ENCODE measurements around the gene GALNTL6. TPM values are rescaled to one million over a fixed set of nuclear protein-coding genes. Genes with fewer than 3 reads are reported as not detected.
"Not testable (repeated sequence)": the region's sequence is repeated elsewhere in the genome, so short reads cannot be mapped to it uniquely, and the experiment has no call there.

The GALNTL6 gene
- polyA plus RNA-seq, 5 donors = 0.06 to 0.13 (median 0.08) TPM

DNA sequence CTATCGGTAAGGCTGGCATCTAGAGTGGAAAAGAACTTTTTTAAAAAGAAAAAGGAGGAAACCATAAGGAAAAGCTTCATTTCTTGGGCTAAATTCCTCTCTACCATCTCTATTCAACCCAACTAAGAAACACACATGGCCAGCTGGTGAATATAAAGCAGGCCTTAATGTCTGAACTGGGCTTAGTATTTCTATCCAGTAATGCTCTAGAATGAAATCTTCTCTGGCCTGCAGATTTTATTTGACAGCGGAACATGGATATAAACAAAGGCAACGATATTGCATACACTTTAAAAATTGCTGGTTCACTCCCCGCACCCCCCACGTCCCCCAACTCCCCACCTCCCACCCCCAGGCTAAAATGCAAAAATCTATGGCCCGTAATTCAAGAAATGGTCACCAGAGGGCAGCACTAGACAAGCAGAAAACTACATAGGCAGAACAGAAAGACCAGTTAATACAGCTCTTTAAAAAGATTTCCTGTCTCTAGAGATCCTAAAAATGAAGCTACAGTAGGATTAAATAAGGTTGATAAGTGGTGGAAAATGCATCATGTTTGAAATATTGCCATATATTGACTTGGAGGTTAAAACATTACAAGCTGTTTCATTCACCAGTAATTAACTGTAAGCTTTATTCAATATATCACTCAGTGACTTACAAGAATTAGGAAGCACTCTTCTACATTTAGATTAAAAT is 1200.2 kb downstream of the GALNTL6 start:
- peak; percentile 24 to 34 for DNase-seq

DNA sequence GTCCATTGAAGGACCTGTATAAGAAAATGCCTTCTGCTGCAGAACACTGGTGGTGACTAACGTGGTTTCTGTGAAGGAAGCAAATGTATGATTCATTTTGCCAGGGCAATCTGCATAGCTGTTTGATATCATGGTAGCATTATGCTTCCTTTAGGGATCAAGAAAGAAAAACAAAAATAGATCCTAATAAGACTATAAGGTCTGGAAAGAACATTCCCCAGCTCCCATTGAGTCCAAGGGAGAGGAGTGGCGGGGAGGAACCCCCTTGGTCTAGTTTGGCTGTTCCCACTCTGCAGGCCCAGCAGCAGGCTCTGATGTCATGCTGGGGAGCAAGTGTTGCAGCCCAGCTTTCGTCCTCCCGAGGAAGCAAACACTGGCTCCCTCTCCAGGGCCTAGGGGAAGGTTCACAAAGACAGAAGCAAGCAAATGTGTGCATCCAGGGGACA is 1200.9 kb downstream of the GALNTL6 start:
- no peak for DNase-seq

DNA sequence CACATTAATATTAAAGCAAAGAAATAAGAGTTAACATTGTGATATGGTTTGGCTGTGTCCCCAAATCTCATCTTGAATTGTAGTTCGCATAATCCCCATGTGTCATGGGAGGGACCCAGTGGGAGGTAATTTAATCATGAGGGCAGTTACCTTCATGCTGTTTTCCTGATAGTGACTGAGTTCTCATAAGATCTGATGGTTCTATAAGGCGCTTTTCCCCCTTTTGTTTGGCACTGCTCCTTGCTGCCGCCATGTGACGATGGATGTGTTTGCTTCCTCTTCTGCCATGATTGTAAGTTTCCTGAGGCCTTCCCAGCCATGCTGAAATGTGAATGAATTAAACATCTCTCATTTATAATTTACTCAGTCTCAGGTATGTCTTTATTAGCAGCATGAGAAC is 1201.6 kb downstream of the GALNTL6 start:
- DNase-seq = no peak

DNA sequence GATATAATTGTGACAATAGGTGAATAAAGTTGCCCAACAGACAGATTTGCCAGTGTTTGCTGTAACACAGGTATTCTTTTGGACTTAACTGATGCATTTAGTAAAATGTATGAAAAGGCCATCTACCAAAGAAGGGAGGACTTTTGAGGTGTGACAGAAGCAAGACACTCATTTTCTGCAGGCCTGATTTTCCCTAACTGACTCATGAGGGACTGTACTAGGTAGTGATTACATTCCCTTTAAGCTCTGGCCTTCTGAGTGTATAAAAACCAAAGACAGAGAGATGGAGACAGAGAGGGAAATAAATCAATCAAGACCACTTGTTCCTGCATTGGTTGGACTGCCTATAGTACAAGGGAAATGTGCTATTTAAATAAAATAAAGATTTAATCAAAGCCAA is 1204.6 kb downstream of the GALNTL6 start:
- no peak for DNase-seq

DNA sequence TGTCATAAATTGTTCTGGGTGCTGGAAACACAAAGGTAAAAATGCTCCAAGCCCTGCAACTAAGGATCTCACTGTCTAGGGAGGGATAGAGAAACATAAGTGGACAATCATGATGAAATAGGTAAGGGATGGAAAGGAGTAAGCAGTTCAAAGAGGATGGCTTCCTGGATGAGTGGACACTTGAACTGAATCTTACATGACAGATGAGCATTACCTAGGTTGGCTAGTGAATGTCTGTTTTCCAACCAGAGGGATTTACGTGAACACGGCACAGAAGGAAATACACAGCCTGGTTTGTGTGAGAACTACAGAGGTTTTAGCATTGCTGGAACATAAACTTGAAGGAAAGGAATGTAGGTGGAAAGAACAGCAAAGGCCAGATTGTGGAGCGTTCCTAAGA is 1205.2 kb downstream of the GALNTL6 start:
- DNase-seq = no peak

DNA sequence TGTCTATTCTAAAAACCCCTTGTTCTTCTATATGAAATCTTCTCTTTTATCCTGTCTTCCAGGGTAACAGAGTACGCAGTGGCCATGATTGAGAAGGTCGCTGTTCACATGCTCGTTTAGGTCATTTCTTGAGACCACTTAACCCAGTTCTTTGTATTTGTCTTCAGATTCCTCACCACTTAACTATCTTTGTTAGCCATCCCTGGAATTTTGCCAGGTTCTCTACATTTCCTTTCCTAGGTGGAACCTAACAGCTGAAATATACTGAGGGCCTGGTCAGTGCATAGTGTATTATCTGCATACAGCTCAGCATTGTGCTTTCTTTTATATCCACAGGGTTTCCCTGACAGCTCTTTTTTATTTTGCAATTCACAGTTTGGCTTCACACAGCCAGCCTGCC is 1206.5 kb downstream of the GALNTL6 start:
- no peak for DNase-seq

DNA sequence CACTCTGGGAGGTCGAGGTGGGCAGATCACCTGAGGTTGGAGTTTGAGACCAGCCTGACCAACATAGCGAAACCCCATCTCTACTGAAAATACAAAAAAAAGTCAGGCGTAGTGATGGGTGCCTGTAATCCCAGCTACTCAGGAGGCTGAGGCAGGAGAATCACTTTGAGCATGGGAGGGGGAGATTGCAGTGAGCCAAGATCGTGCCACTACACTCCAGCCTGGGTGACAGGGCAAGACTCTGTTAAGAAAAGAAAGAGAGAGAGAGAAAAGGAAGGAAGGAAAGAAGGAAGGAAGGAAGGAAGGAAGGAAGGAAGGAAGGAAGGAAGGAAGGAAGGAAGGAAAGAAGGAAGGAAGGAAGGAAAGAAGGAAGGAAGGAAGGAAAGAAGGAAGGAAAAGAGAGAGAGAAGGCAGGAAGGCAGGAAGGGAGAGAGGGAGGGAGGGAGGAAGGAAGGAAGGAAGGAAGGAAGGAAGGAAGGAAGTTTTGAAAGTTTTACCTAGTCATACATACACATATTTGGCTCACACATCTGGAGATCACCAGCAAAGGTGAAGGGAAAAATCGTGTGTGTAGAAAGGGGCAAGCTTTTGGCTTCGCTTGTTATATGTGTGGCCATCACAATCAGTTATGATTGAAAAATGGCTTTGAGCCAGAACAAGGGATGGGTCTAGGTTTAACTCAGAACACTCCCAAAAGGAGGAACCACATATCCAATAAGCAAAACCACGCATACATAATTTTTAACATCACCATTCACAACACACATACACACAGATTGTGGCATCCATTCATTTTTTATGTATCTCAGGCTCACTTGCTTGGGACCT is 1208.8 kb downstream of the GALNTL6 start:
- not testable (repeated sequence) for DNase-seq

DNA sequence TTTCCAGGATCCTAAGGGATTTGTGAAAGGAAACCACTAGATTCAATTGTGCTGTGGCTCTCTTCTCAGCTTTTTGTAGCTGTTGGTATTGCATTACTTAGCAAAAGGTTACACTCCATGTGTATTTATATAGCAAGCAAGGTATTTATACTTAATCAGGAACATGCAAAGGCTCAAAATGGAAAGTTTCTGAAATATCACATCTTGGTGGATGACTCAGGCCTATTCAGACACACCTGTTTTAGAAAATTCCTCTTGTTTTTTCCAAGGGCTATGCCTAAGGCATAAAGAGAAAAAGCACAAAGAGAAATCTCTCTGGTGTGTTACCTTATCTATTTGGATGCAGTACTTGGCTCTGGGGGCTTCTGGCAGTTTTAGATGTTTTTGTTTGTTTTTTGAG is 1211.0 kb downstream of the GALNTL6 start:
- no peak for DNase-seq

DNA sequence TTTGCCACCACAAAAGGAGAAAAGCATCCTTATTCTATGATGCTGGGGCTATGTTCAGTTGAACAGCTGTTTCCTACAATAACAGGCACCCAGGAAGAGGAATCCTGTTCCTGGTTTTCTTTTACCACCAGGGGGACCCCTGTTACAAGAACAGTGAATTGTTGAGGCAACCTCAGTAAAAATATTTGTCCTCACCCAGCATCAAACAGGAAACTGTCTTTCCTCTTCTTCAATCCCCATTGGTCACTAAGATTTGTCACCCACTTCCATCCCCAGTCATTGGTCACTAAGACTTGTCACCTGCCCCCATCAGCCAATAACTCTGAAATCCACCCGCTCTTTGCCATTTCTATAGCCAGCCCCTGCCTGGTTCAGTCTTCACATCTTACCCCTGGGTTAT is 1211.9 kb downstream of the GALNTL6 start:
- DNase-seq = peak; percentile 28 to 42

DNA sequence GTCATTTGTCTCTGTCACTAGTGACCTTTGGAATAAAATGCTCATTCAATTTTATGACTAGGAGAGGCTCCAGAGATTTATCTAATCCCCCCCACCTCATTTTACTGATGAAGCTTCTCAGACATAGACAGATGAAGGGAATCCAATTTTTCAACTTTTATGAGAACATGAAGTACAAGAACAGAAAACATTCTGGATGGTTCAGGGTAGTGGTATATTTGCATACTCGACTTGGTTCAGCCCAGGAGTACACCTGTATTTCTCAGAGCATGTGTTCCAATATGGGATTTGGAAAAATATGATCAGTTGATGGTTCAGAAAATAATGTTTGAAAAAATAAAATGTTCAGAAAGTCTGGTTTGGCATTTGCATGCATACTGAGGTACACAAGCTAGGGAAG is 1224.0 kb downstream of the GALNTL6 start:
- DNase-seq = no peak

DNA sequence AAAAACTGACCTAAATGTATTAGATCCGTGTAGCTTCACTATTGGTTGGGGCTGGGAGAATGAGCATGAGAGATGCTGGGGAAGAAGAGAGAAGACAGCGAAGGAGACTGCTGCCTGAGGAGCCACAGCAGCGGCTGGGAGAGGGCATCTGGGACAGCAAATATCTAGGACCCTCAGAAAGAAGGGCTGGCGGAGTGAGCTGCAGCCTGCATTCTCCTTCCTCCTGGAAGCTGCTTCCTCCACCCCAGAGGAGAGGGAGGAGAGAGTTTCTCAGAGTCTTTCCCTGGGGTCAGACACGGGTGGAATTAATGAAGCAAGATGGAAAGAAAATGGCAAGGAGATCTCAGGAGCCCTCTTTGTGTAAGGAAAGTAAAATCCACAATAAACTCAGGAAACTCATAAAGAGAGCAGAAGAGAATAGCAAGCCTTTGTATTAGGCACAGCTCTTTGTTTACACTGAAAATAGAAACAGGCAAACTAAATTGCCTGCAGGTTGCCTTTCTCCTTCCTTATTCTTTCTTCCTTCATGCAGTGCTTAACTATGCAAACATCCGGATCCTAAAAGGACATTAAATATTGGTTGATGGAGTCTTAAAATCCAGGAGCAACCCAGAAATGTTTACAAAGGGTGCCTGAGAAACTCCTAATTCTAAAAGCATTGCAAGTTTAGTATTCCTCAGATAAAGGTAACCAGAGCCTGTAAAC is 1225.1 kb downstream of the GALNTL6 start:
- DNase-seq = no peak

DNA sequence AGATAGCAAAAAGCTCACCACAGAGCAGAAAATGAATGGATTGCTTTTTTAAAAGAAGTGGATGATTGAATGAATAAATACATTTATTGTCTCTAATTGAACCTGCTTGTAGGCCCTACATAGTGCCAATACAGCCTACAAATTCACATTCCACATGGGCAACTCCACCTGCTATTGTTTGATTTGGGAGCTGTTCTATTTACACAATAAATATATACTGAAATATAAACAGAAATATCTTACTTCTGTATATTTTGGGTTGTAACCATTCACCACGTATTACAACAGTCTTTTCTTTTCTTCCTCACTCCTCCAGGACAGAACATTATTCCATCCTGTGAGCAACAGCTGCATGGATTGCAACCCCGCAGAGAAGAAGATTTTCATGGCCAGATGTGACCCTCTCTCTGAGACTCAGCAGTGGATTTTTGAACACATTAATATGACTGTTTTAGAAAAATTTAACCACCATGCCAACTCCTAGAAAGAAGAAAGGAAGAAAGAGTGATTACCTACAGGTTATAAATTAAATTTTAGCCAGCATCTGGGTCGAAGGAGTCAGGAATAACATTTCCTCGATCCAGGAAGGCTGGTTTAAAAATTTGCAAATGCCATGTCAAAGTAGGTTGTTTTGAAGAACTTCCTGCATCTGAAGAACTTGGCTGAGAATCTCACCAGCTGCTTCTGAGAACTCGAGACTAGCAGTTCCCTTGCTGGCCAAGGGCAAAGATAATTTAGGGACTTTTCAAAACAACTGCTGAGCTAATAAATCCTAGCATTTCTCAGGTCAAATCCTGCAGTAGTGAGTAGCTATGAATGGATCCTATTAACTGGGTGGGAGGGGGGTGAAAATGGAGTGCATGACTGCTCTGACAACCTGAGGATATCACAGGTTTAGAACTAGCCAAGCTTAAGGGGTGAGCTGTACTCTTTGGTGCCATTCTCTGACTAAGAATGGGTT is 1226.7 kb downstream of the GALNTL6 start:
- DNase-seq = peak; percentile 26 to 36

DNA sequence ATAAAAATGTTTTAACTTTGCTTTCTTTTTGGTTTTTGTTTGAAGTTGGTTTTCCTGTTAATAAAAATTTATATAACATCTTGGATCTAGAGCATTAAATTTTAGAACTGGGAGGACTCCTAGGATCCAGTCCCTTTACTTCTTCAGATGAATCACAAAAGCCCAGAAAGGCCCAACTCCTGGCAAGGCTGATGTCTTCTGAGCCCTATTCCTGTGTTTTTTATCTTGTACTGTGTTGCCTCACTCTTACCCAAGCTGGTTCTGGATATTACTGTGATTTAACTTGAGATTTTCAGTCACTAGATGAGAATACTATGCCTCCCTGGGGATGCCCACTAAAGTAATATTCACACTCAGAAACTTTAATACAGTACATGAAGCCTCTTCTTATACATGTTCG is 1228.3 kb downstream of the GALNTL6 start:
- no peak for DNase-seq

DNA sequence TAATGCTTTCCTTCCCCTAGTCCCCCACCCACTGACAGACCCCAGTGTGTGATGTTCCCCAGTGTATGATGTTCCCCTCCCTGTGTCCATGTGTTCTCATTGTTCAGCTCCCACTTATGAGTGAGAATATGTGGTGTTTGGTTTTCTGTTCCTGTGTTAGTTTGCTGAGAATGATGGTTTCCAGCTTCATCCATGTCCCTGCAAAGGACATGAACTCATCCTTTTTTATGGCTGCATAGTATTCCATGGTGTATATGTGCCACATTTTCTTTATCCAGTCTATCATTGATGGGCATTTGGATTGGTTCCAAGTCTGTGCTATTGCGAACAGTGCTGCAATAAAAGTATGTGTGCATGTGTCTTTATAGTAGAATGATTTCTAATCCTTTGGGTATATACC is 1228.9 kb downstream of the GALNTL6 start:
- DNase-seq = not testable (repeated sequence)

DNA sequence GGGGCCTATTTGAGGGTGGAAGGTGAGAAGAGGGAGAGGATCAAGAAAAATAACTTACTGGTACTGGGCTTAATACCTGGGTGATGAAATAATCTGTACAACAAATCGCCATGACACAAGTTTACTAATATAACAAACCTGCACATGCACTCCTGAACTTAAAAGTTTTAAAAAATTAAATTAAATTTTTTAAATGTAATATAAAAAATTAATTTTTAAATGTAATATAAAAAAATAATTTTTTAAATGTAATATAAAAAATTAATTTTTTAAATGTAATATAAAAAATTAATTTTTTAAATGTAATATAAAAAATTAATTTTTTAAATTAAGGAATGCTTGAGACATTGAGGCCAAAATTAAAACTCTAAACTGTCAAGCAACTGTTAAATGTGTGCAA is 1231.1 kb downstream of the GALNTL6 start:
- no peak for DNase-seq

DNA sequence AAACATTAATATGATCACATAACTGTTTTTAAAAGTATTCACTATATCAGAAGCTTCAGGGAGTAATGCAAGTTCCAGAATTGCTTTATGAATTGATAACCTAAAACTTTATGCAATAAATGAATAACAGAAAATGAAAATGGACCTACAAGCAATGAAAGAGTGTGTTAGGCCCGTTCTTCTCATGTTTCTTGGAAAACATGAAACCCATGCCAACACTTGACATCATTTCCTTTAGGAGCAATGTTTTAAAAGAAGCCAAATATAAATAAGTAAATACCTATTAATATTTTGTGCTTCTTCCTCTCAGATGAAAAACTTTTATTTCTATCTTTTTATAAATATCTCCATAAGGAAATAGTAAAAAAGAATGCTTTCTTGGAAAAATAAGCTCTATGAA is 1232.4 kb downstream of the GALNTL6 start:
- DNase-seq = no peak

DNA sequence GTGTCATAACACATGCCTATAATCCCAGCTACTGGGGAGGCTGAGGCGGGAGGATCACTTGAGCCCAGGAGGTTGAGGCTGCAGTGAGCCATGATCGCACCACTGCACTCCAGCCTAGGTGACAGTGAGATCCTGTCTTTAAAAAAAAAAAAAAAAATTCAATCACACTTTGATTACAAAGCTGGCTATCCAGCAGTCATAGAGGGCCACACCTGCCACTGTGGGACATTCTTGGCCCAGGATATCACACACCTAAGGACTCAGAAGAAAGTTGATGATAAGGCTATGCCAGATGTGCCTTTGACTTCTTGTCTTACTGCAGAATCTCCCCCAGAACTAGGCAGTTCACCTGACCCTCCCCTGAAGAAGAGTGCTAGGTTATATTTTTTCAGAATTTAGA is 1232.9 kb downstream of the GALNTL6 start:
- no peak for DNase-seq

DNA sequence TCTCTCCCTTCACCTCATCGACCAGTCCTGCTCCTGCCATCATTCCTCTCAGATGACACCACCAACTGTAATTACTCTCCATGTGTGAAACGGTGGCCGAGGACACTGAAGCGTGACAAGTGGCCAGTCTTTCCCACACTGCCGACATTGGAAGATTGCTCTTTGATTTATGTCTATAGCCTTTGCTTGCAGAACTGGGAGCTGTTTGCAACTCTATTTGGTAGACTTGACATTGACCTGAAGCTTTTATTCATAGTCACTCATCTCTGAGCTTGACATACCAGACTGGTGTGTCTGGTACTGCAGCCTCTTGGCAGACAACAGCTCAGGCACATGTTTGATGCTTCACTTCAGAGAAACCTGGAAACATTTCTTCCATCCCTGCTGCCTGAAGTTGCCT is 1233.6 kb downstream of the GALNTL6 start:
- no peak for DNase-seq

DNA sequence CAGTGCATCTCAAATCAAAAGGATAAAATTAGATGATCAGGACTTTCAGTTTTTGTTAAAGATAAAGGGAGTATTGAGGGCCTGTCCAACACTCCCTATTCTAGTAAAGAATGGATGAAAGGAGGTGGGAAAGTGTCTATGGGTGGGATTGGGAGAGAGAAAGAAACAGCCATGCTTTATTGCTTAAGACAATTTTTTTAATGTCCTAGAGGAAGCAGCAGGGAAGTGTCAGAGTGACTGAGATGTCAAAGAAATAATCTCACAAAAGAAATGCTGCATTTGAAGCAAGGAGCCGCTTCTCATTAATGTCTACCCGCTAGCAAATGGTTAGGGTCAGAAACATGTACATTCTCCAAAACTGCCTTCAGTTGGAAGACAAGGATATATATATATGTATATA is 1238.0 kb downstream of the GALNTL6 start:
- DNase-seq = no peak

DNA sequence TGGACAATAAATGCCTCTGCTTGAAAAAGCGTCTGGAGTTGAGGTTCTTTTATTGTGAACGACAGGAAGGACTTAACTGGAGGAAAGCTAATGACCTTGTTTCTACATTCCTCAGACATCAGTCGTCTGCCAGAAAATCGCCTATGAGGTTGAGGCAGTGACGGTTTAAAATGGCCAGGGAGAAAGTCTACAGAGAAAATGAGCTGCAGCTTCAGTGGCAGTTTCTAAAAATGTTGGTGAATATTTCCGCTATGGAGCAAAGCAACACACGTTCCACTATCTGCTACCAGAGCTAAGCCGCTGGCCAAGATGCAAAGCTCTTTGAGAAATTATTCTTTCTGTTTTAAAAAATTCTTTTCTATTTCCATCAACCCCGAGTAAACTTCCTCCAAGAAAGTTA is 1238.5 kb downstream of the GALNTL6 start:
- no peak for DNase-seq

DNA sequence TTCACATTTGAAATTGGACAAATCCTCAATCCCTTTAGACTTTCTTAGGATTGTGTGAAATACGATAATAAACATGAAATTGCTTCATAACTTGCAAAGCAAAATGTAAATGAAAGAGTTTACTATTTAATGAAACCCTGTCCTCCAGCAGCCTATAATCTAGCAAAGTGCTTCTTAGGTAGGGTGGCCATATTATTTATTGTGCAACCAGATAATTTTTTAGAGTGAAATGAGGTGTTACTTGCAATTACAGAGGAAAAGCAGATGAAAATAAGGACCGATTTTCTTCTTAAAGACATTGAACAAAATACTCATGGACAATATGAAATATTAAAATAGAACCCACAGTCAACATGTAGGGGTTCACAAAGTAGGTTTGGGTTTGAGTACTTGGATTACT is 1239.2 kb downstream of the GALNTL6 start:
- DNase-seq = no peak

DNA sequence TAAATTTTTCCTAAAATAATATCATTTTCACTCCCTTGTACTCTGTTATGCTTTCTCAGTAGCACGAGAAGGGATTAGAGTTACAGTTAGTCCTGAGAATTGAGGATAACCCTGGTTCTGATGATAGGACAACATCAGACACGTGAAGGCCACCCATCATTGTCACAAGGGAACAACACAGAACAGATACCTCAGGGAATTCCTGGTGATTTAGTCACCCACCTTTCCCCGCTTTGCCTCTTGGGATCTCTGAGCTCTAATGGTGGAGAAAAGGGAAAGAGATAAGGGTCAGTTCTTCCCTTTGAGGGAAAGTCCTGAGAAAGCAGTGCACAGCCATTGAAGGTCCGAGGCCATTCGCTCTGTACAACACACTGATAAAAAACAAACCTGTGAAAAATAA is 1243.1 kb downstream of the GALNTL6 start:
- no peak for DNase-seq
